ENCODE data around the gene LCORL. TPM values are rescaled to one million over a fixed set of nuclear protein-coding genes. Genes with fewer than 3 reads are reported as not detected.

The LCORL gene
- total RNA-seq, 1 experiment from 2014 or later, result 18.0 TPM

- Histone ChIP-seq H4K20me1 (ENCODE audit: insufficient read depth) (no peaks in the 10 kb centered on the region), H3K27me3 (ENCODE audit: insufficient read depth, low read length) (no peaks in the 10 kb centered on the region), H3K27ac (ENCODE audit: low read depth, low read length) (no peak overlapping the region), H3K4me1 (ENCODE audit: control insufficient read depth in 1 of 2, insufficient read depth in 2 of 2, low read length in 2 of 2) (no peaks in the 10 kb centered on the region), H3K4me2 (ENCODE audit: low read length) (no peak overlapping the region), H3K79me2 (ENCODE audit: insufficient read depth, low read length) (no peaks in the 10 kb centered on the region), H3K4me3 (replicated peaks in 1 of 2; ENCODE audit: low read depth in 1 of 2, low read length in 2 of 2) (no peak overlapping the region), H3K9me3 (ENCODE audit: control insufficient read depth in 1 of 2, insufficient read depth in 1 of 2, low read depth in 1 of 2, low read length in 2 of 2) (no peaks in the 10 kb centered on the region), H3K9ac (ENCODE audit: low read length) (no peak overlapping the region), H2AFZ (ENCODE audit: low read depth, low read length, poor library complexity, severe bottlenecking) (no peak overlapping the region), H3K9me2 (ENCODE audit: insufficient read depth) (no peaks in the 10 kb centered on the region), H3K36me3 (ENCODE audit: control insufficient read depth in 1 of 2, insufficient read depth in 2 of 2, low read length in 2 of 2) (peaks cover 0 to 2% of the 10 kb centered on the region in 2 experiments; a peak in 1 of 4 replicates)
- CTCF ChIA-PET, result interaction anchor here (1.0 kb wide), 1 partner anchor 22 kb away, joined by 3 read pairs; no protein-coding TSS in a partner anchor
- intact Hi-C loops (cut with micrococcal nuclease), result no loop called here
- RAD21 ChIA-PET (ENCODE audit: low non-redundant PET in 1 of 2, low total read pairs in 2 of 2, uncharacterized antibody in 2 of 2, unreplicated experiment in 2 of 2), result no interaction called here
- no peak for TF ChIP-seq SIN3A (IDR thresholded peaks at IDR 0.05; ENCODE audit: low read depth)
- 0 out of 2 replicates have a peak, but pooled peaks have one; percentile 10 for TF ChIP-seq ELF1 (IDR thresholded peaks at IDR 0.05; ENCODE audit: borderline replicate concordance, low read depth)
- POLR2A ChIA-PET, result no interaction called here
- no peak for DNase-seq (ENCODE audit: low read depth, low spot score)
- no TSS peak for BruUV-seq (replicated peaks)
- ATAC-seq, result no peak
These were observed 226.8 kb downstream of the LCORL start for GRCh38 chr4:17794730-17795129.

Other genes with a start within 250 kb of the LCORL start
- 0.07 TPM for gene FAM184B, start 240.1 kb downstream of the LCORL start, total RNA-seq (2021; ENCODE audit: unreplicated experiment)
- 65.7 TPM for gene DCAF16, start 211.0 kb downstream of the LCORL start, total RNA-seq (2021; ENCODE audit: unreplicated experiment)
- gene NCAPG, start 210.8 kb downstream of the LCORL start, total RNA-seq (2021; ENCODE audit: unreplicated experiment), result 79.4 TPM

Data from HCT116 (cell line).